HG02938 (cell line): ENCODE results near the gene PDK1.
"Not testable (repeated sequence)": the region's sequence is repeated elsewhere in the genome, so short reads cannot be mapped to it uniquely, and the experiment has no call there.

Source experiments
- ATAC-seq: cut with Tn5 transposase; IDR thresholded peaks from one replicate; pipeline ENCODE4 v1.9.1; 2021; ENCODE audit warnings: mild to moderate bottlenecking, moderate library complexity; ENCODE audit not compliant: unreplicated experiment

PDK1 gene

DNA sequence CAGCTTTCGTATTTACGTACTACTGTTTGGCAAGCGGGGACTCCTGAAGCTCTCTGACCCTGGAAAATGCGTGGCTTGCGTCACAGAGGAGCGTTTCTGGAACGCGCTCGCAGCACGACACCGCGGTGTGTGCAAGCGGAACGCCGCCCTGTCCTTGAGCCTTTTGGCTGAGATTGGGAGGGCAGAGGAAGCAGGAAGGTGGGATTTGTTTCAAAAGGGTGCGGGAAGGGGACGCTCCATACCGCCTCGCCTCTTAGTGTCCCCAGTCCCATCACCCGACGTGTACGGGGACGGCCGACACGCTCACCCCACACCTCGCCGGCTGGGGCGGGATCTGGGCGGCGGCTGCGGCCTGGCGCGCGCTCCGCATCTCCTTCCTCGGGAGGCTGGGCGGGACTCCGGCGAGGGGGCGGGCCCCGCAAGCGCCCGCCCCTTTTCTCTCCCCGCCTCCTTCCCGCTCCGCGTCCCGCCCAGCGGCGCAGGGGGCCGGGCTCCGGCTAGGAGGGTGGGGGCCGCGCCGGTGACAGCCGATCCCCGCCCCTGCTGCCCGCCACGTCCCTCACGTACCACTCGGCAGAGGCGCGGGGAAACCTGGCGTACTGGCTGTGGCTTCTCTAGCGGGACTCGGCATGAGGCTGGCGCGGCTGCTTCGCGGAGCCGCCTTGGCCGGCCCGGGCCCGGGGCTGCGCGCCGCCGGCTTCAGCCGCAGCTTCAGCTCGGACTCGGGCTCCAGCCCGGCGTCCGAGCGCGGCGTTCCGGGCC, at the start of gene PDK1:
Gene PDK1, plus strand, starts transcription at position 569 of the 762 bp plus-strand sequence. Its CDS starts 61 bp downstream, at position 630.
- peak; percentile 81 for ATAC-seq

DNA sequence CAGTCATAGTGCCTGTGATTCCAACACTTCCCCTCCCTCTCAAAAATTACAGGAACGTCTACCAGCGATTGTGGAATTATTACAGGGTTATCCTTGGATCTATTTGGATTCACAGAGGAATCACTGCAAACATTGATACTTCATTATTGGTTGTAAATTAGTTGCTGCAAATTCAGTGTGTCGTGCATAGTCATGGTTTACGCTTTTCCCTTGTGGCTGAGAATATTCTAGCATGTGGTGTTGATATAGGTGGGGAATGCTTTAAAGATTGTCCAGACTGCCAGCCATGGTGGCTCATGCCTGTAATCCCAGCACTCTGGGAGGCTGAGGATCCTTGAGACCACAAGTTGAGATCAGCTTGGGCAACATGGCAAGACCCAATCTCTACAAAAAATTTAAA, 48.7 kb upstream of the PDK1 start:
- ATAC-seq = no peak

DNA sequence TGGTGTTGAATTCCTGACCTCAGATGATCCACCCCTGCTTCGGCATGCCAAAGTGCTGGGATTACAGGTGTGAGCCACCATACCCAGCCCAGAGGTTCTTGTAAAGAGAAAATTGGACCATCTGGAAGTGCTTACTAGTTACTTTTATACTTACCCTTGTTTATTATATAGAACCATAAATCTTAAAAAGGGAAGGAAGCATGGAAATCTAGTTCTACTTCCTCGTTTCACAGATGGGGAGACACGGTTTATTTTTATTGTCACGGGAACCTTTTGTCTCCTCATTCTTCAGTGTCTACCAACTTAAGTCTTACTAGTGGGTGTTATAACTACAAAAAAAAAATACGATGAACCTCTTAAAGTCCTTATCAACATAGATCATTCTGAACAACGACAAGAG, 45.8 kb upstream of the PDK1 start:
- no peak for ATAC-seq

DNA sequence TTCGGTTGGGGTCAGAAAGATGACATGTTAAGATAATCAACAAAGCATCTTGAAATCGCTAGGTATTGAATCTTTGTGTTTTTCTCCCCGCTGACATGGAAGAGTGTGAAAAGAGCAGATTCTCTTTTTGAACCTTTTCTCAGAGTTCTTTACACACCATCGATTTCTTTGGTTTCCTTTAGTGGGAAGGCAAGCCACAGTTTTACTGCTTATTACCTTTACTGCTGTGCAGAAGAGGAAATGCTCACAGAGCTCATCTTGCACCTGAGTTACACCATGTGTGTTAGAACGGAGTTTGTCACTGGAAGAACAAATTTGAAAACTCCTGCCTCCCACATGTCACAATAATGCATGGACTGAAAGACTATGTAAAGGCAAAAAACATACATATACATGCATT, 45.3 kb upstream of the PDK1 start:
- ATAC-seq = no peak

DNA sequence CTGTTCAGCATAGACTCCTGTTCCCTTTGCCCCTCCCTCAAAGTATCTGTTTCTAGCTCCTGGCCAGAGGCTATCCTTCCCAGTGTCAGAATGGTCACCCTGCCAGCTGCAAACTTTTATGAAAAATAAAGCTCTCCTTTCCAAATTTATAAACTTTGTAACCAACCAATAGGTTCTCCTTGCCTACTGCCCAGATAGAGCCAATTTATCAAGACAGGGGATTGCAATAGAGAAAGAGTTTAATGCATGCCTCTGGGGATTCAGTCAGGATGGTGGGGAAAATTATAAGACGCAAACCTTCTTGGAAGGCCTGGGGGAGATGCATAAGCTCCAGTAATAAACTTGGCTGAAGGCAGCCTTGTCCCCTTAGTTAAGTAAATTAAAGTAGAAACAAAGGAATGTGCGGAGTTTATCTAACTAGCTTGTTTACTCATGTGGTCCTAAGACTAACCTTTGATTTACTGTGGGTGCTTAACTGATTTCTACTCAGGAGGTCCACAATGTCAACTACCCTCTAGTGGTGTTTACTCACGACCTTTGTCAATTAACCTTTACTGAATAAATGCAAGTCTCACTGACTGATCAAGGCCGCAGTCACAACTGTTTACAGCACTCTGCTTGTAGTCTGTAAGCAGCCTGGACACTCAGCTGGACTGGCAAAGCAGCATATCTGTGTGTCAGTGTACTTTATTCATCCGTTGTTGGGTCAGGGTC, 42.9 kb upstream of the PDK1 start:
- ATAC-seq = no peak

DNA sequence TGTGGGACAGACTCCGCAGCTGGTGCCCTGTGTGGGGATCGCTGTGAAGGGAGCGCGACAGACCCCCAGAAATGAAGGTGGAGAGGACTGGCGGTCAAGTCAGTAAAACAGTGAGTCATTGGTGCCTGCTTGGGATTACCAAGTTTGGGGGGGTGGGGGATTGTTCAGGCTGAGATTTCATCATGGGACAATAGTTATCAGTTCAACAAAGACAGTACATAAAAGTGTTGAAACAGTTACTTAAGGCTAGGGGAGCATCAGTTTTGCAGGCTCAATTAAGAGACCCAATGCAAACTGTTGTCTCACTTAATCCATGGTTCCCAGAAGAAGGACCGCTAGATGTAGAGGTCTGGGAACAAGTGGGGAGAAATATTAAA, 42.4 kb upstream of the PDK1 start:
- ATAC-seq = no peak

DNA sequence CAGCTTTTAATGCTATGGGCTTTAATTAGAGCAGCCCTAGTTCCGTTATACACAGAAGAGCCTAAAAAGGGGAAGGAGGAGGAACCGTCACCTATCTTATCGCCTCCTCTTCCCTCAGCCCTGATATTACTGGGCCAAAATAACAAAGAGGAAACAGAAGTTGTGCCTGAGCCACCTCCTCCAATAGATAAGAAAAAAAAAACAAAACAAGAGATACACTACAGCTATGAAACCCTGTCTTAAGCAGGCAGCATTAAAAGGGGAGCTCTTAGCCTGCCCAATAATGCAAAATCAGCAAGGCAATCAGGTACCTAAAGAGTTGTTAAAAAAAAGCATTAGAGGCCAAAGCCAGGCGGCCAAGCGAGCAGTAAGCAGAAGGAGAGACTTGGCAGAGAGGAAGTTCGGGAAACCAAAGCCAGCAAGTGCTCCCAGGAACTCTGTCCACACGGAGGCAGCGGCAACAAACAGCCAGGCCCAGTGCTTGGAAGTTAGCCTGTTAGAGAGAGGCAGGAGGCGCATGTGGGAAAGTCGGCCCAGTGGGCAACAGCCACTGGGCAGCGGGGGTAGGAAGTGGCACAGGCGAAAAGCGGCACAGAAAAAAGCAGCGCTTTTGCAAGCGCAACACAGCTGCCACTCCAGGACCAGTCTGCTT, 41.8 kb upstream of the PDK1 start:
- ATAC-seq = no peak

DNA sequence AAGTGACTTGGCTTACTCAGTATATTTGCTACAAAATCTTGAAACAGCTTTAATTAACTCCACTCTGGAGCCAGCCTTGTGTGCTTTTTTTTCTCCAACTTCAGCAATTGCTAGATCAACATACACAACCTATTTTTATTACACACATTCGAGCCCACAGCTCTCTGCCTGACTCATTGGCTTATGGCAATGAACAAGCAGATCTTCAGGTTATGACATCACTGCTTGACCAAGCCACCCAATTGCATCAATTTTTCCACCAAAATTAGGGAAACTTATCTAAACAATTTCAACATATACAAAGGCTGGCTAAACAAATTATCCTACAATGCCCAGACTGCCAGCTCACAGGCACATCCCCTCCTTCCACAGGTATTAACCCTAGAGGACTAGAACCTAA, 39.6 kb upstream of the PDK1 start:
- ATAC-seq = no peak

DNA sequence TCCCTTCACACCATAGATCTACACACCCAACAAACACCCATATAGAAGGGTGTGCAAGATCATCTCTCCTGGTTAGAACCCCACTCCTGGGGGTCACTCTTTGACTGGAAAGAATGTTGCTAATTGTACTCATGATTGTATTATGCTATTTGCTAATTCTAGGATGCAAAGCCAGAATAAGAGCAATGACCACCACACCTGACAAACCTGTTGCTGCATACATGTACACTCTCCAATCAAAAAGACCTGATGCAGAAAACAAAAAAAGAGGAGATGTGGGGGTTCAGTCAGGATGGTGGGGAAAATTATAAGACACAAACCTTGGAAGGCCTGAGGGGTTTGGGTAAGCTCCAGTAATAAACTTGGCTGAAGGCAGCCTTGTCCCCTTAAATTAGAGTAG, 36.9 kb upstream of the PDK1 start:
- no peak for ATAC-seq

DNA sequence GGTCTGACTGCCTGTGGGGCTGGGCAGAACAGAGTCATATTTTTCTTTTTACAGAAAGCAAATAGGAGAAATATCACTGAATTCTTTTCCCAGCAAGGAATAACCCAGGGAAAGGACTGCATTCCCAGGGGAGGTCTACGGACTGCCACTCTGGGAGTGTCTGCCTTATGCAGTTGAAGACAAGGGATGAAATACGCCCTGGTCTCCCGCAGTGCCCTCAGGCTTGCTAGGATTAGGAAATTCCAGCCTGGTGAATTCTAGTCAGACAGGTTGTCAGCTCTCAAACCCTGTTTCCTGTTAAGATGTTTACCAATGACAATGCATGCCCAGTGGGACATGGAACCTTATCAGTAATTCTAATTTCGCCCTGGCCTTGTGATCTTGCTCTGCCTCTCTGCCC, 30.3 kb upstream of the PDK1 start:
- ATAC-seq = no peak

DNA sequence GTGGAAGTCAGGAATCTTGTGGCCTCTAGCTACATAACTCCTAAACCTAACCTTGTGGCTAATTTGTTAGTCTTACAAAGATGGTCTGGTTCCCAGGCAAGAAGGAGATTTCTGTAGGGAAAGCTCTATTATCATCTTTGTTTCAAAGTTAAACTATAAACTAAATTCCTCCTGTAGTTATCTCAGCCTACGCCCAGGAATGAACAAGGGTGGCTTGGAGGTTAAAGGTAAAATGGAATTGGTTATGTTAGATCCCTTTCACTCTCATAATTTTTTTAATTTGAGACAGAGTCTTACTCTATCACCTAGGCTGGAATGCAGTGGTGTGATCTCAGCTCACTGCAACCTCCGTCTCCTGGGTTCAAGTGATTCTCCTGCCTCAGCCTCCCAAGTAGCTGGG, 24.6 kb upstream of the PDK1 start:
- ATAC-seq = no peak

DNA sequence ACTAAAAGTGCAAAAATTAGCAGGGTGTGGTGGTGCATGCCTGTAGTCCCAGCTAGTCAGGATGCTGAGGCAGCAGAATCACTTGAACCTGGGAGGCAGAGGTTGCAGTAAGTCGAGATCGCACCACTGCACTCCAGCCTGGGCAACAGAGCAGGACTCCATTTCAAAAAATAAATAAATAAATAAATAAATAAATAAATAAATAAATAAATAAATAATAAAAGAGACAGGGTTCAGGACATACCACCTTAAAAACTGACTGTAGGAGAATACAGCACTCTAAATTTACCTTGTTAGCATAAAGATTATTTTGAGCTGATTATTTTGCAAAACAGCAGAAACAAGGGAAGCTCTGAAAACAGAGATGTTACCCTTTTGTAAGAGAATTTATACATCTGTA, 23.4 kb upstream of the PDK1 start:
- not testable (repeated sequence) for ATAC-seq

DNA sequence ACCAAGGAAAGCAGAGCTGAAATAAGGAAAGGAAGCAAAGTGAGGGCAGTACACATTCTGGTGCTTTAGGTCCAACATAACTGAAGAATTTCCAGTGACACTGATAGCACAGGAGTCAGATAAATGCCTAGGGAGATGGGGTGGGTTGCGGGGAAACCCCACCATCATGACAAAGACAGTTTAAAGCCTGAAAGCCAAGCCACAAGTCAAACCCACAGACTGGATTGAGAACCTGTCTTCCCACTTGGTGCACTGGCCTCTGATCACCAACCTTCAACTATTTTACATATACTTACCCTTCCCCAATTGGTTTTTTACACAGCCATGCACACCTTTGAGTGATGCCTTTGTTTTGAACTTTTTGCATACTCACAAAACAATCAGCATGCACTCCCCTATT, 22.2 kb upstream of the PDK1 start:
- no peak for ATAC-seq

DNA sequence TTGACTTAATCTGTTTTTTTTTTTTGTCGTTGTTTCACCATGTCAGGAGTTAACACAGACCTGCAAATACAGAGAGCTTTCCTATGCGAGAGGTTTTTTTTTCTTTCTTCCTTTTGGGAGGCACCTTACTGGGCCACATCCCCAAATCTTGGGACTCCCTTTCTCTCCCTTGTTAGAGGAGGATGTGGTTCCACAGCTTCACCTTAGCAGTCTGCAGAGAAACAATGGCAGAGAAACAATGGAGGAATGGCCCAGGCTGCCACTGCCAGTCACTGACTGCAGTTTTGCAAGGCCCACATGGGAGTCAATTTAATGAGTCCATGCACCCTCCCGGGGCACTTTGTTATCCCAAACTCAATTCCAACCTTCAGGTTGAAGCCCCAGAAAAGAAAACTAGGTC, 20.8 kb upstream of the PDK1 start:
- ATAC-seq = no peak

DNA sequence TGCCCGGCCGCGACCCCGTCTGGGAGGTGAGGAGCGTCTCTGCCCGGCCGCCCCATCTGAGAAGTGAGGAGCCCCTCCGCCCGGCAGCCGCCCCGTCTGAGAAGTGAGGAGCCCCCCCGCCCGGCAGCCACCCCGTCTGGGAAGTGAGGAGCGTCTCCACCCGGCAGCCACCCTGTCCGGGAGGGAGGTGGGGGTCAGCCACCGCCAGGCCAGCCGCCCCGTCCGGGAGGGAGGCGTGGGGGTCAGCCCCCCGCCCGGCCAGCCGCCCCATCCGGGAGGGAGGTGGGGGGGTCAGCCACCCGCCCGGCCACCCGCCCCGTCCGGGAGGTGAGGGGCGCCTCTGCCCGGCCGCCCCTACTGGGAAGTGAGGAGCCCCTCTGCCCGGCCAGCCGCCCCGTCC, 18.0 kb upstream of the PDK1 start:
- ATAC-seq = not testable (repeated sequence)

DNA sequence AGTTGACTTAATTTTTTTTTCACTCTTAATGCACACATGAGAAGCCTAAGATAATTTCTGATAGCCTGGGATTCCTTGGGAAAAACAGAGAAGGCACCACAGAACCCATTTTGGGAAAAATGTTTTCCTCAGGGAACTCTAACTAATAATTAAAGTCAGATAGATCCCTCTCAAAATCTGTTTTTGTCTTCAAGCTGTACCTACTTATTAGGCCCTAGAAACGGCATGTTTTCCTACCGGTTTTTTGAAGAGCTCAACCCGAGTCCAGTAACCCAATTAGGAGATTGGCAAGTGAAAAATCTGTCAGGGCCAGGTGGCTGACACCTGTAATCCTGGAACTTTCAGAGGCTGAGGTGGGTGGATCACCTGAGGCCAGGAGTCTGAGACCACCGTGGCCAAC, 16.1 kb upstream of the PDK1 start:
- ATAC-seq = no peak

DNA sequence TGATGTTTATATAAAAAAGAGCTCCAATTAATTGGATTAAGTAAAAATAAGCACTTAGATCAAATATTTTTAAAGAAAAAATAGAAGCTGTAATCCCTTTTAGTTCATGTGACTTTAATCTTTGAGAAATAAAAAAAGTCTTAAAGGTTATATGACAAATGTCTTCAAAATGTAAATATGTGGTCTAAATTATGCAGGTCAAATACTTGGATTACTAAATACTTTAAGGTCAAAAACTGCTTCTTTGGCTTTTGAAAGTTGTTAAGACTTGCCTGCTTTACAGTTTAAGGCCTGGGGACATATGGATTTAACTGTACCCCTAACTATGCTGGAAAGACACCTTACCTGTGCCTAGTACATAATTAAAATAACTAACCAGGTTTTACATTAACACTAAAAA, 15.5 kb upstream of the PDK1 start:
- ATAC-seq = no peak

DNA sequence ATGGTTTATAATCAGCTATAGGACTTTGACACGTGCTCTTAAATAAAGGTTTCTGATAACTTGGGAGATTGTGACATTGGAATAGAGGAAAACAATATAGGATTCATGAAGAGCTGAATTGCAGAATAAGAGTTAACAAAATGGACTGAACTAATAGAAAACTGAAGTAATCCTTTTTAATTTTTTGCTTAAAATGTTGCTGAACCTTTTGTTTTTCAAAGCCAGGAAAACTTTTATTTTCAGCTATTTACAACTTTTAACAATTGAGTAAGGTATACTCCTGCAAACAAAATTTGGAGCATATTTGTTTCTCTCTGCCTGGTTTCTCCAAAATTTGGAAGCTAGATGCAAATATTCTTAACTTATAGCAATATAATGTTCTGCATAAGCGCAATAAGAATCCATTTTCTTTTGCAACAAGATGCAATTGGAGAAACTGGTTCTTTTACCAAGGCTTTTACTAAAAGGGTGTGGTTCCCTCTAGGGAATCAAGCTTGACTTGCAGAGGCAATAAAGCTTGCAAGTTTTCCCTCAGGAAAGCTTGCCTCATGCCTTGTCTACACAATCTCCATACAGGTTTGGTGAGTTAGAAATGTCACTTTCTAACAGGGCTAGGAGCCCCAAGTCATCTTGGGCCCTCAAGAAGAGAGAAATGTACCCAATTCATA, 10.3 kb upstream of the PDK1 start:
- no peak for ATAC-seq

DNA sequence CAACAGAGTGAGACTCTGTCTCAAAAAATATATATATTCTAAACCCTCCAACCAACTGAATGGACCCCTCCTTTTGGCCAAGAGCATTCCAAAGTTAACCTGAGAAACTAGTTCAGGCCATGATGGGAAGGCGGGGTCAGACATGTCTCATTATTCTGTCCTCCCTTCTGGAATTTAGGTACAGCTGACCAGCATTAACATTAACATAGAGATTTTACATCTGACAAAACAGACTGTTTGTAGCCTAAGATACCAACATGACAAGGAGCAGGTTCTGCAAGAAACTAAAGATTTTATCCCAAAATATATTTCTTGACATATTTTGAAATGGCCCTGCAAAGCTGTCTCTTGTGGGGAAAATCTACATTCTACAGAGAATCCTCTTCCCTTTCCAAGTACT, 6.8 kb upstream of the PDK1 start:
- ATAC-seq = no peak

DNA sequence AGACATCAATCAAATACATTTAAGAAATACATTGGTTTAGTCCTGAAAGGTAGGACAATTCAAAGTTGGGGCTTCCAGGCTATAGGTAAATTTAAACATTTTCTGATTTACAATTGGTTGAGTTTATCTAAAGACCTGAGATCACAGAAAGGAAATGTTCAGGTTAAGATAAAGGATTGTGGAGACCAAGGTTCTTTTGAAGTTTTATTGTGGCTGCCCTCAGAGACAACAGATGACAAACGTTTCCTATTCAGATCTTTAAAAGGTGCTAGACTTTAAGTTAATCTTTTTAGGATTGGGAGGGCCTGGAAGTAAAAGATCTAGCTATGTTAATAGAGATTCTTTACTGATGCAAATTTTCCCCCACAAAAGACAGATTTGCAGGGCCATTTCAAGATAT, 6.1 kb upstream of the PDK1 start:
- not testable (repeated sequence) for ATAC-seq

DNA sequence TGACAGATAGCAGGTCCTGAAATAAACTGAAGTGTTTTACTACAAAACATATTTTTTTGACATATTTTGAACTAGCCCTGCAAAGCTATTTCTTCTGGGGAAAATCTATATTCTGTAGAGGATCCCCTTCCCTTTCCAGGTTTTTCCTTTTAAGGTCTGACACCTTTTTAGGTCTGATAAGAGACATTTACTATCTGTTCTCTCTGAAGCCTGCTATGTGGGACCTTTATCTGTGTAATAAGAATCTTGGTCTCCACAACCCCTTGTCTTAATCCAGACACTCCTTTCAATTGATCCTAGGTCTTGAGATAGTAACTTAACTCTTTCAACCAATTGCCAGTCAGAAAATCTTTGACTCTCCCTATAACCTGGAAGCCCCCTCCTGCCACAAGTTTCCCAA, 5.5 kb upstream of the PDK1 start:
- ATAC-seq = no peak

DNA sequence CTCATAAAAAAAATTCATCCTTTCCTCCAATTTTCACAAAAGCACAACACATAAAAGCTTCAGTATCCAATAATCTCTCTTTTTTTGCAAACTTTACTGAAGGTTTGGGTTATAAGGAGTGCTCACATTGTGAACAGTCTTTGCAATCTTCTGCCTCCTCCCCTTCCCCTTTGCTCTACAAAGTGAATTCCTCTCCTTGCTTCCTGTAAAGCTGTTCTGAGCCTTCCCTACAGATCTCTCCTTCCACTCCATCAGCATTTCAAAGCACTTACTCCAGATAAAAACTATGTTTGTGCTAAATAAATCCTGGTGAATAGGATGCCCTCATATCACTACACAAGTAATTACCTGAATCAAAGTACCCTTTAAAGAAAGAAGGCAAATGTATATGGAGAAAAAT, 4.6 kb upstream of the PDK1 start:
- no peak for ATAC-seq
